Breast epithelium (tissue), 4 donors: Measurements from ENCODE around the gene FAM32A. TPM values are rescaled to one million over a fixed set of nuclear protein-coding genes. Genes with fewer than 3 reads are reported as not detected.

Experiments used
- DNase-seq, 2 donors: peaks; one replicate each; pipeline ENCODE4 v3.0.0-alpha.2; 2019; ENCODE audit warnings: low spot score in 2 of 2
- H3K27ac ChIP-seq, 2 donors: fragments of 200-600 bp; sonication (generic) in 1 of 2; one replicate each; pipeline ENCODE4 v1.5.1; 2016 to 2019; ENCODE audit warnings: mild to moderate bottlenecking in 1 of 2
- H3K27me3 ChIP-seq, 2 donors: fragments of 200-600 bp; sonication (generic) in 1 of 2; one replicate each; pipeline versions ENCODE4 v1.5.1 to v1.6.0; 2017 to 2019; ENCODE audit warnings: control low read depth in 1 of 2, mild to moderate bottlenecking in 1 of 2
- H3K36me3 ChIP-seq: fragments of 200-600 bp; one replicate; pipeline ENCODE4 v1.5.1; 2019
- H3K4me1 ChIP-seq, 2 donors: fragments of 200-600 bp; sonication (generic); one replicate each; pipeline ENCODE4 v1.5.1; 2016 to 2019; ENCODE audit warnings: control low read depth in 1 of 2
- H3K4me3 ChIP-seq, 3 donors: fragments of 200-600 bp; sonication (generic); 1 replicate in 2 of 3; 2 replicates in 1 of 3; pipeline ENCODE4 v1.5.1; 2016 to 2019; ENCODE audit warnings: mild to moderate bottlenecking in 3 of 3, moderate library complexity in 2 of 3
- H3K9me3 ChIP-seq, 2 donors: fragments of 200-600 bp; sonication (generic) in 1 of 2; one replicate each; pipeline ENCODE4 v1.5.1; 2016 to 2019; ENCODE audit warnings: control low read depth in 1 of 2
- POLR2A ChIP-seq: fragments of 450-650 bp; IDR thresholded peaks from one replicate; pipeline ENCODE4 v1.6.1; 2016; ENCODE audit warnings: antibody characterized with exemption, mild to moderate bottlenecking, moderate library complexity
- POLR2AphosphoS5 ChIP-seq, 3 donors: sonication (generic); formaldehyde crosslinking; IDR thresholded peaks; one replicate each; pipeline ENCODE4 v1.6.1; 2017; ENCODE audit warnings: antibody characterized with exemption in 3 of 3
- intact Hi-C: fragments of 100-400 bp; cut with DNase I; formaldehyde crosslinking; loops from one replicate; pipeline ENCODE4 v1.15.1; 2023; ENCODE audit warnings: low total_unique reads
- total RNA-seq, 3 donors: library from RNA; depleted of rRNA; stranded (reverse); fragments of >200 nt; gene quantifications; one replicate each; pipeline ENCODE4 v1.1.0, GENCODE V29; 2016
- TF ChIP-seq, protein P1 (sequence below), 3 donors: fragments of 450-650 bp; IDR thresholded peaks; one replicate each; pipeline ENCODE4 v1.5.1; 2016 to 2017; ENCODE audit warnings: antibody characterized with exemption in 3 of 3, mild to moderate bottlenecking in 3 of 3, moderate library complexity in 3 of 3

FAM32A gene
- total RNA-seq, 3 donors from 2014 or later = 80.0 to 112 (median 86.3) TPM

DNA sequence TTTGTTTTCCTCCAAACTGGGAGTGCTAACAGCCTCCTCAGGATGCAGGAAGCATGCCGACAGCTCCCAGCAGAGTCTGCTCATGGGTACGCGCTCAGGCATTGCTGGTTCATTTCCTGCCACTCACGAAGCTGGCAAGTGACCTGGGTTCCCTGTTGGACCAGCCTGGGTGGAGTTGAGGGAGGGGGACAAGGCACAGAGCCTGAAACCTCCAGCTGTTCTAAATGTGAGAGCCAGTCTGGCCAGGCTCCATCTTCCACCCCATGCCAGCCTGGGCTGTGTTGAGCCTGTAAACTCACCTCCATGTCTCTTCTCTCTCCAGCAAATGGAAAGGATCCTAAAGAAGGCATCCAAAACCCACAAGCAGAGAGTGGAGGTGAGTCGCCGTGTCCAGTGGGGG lies 5.0 kb downstream of the FAM32A start:
- DNase-seq = no peak
- peaks cover 6% of the 10 kb centered on the region for H3K36me3 ChIP-seq

DNA sequence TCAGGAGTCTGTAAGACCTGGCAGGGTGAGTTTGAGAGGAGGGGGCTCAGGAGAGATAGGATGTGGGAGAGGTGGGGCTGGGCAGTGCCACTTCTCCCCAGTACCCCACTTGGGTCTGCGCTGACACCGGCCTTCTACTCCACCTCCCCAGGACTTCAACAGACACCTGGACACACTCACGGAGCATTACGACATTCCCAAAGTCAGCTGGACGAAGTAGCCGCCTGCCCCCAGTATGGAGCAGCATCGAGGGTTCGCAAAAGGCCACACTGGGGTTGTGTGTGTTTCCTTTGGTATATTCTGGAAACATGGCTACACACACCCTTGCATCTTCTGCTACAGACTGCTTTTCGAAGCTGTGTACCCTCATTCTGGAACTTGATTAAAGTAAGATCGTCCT lies 5.5 kb downstream of the FAM32A start:
- H3K27me3 ChIP-seq = no peaks in the 10 kb centered on the region
- no peak for TF ChIP-seq POLR2AphosphoS5 (IDR thresholded peaks at IDR 0.05)
- TF ChIP-seq, protein P1, sequence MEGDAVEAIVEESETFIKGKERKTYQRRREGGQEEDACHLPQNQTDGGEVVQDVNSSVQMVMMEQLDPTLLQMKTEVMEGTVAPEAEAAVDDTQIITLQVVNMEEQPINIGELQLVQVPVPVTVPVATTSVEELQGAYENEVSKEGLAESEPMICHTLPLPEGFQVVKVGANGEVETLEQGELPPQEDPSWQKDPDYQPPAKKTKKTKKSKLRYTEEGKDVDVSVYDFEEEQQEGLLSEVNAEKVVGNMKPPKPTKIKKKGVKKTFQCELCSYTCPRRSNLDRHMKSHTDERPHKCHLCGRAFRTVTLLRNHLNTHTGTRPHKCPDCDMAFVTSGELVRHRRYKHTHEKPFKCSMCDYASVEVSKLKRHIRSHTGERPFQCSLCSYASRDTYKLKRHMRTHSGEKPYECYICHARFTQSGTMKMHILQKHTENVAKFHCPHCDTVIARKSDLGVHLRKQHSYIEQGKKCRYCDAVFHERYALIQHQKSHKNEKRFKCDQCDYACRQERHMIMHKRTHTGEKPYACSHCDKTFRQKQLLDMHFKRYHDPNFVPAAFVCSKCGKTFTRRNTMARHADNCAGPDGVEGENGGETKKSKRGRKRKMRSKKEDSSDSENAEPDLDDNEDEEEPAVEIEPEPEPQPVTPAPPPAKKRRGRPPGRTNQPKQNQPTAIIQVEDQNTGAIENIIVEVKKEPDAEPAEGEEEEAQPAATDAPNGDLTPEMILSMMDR (IDR thresholded peaks at IDR 0.05) = no peak
- no peak for TF ChIP-seq POLR2A
- H3K9me3 ChIP-seq = no peaks in the 10 kb centered on the region
- H3K4me3 ChIP-seq = no peak overlapping the region
- DNase-seq = no peak
- peaks cover 0 to 5% of the 10 kb centered on the region in 2 donors for H3K4me1 ChIP-seq
- H3K36me3 ChIP-seq = peaks cover 6% of the 10 kb centered on the region
- intact Hi-C loops = loop anchor here (2.0 kb wide), 1 partner anchor 166 kb away; no protein-coding TSS in a partner anchor
- H3K27ac ChIP-seq = no peak overlapping the region

More for the DNA sequence above, 5.0 kb downstream of the FAM32A start:
- intact Hi-C loops = loop anchor here (2.0 kb wide), 1 partner anchor 167 kb away; no protein-coding TSS in a partner anchor
- no peak overlapping the region for H3K27ac ChIP-seq
- H3K4me1 ChIP-seq = peaks cover 0 to 5% of the 10 kb centered on the region in 2 donors
- no peak for TF ChIP-seq POLR2AphosphoS5 (IDR thresholded peaks at IDR 0.05)
- no peak for TF ChIP-seq POLR2A
- TF ChIP-seq, protein P1 (IDR thresholded peaks at IDR 0.05) = no peak
- H3K9me3 ChIP-seq = no peaks in the 10 kb centered on the region
- H3K27me3 ChIP-seq = no peaks in the 10 kb centered on the region
- no peak overlapping the region for H3K4me3 ChIP-seq

DNA sequence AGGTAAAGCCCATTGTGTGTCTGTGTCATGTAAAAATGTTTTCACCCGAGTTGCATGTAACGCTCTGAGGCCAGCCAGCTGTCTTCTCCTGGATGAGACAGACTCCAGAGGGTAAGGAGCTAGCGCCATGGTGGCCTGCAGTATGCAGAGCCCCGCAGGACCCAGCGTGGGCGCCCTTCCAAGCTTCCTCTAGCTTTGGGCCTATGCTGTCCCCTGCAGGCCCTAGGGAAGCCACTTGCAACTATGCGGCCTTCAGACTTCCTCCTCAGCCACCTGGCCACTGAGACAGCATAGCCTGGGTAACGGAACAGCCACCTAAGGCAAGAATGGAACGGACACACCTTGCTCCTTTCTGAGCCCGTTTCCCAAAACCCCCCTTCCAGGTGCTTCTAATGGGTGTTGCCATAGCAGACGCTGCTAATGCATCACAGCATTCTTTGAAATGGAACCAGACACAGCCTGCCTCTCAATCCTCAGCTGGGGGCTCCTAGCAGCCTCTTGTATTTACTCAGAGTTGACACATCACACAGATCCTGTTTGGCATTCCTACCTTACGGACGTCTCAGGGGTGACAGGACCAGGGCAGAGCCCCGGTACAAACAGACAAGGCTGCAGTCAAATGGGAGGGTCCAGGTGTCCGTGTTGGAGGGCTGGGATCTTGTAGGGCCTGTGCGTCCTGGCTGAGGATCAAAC lies 6.2 kb downstream of the FAM32A start:
- peaks cover 6% of the 10 kb centered on the region for H3K36me3 ChIP-seq
- no peaks in the 10 kb centered on the region for H3K9me3 ChIP-seq
- intact Hi-C loops = loop anchor here (2.0 kb wide), 1 partner anchor 165 kb away; no protein-coding TSS in a partner anchor
- no peaks in the 10 kb centered on the region for H3K27me3 ChIP-seq
- no peak for DNase-seq
- TF ChIP-seq, protein P1 (IDR thresholded peaks at IDR 0.05) = no peak
- TF ChIP-seq POLR2A = no peak
- TF ChIP-seq POLR2AphosphoS5 (IDR thresholded peaks at IDR 0.05) = no peak
- H3K27ac ChIP-seq = no peak overlapping the region
- no peak overlapping the region for H3K4me3 ChIP-seq
- H3K4me1 ChIP-seq = peaks cover 0 to 5% of the 10 kb centered on the region in 2 donors

DNA sequence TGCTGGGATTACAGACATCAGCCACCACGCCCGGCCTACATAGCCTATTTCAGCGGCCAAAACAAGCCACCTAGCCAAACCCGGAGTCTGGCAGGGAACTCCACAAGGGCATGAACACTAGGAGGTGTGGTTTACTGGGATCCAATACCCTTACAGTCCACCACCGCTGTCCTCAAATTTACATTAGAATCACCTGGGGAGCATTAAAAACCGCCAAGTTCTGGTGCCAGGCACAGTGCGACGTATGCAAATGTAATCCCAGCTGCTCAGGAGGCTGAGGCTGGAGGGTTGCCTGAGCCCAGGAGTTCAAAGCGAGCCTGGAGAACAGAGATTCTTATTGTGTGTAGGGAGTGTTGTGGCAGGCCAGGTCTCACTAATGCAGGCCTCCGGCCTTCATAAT lies 8.3 kb downstream of the FAM32A start:
- Histone ChIP-seq H3K4me3 (no peak overlapping the region), H3K36me3 (peaks cover 6% of the 10 kb centered on the region), H3K27ac (peak overlapping the region in 1 of 2 donors; percentile 20), H3K27me3 (no peaks in the 10 kb centered on the region), H3K4me1 (no peaks in the 10 kb centered on the region), H3K9me3 (no peaks in the 10 kb centered on the region)
- intact Hi-C loops = no loop called here
- no peak for DNase-seq
- TF ChIP-seq, protein P1 (IDR thresholded peaks at IDR 0.05) = no peak
- TF ChIP-seq POLR2A = no peak
- no peak for TF ChIP-seq POLR2AphosphoS5 (IDR thresholded peaks at IDR 0.05)

DNA sequence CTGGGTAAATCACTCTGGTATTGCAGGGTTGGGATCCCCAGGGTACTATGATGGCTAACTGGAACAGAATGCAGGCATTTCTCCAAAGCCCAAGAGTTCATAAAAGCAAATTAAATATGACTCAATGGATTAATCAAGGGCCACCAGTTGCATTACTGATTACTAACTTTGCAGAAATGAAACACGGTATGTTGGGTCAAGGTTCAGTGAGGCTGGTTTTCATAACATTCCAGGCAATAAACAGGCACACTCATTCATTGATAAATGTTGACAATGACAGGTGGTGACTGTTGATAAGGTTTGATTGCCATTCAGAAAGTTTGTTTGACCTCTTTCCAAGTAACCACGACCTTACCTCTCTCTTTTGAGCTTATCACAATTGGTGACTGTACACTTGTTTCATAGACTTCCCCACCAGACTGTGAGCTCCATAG lies 12.0 kb downstream of the FAM32A start:
- TF ChIP-seq POLR2AphosphoS5 (IDR thresholded peaks at IDR 0.05) = no peak
- TF ChIP-seq, protein P1 (IDR thresholded peaks at IDR 0.05) = no peak
- TF ChIP-seq POLR2A = no peak
- DNase-seq = no peak
- Histone ChIP-seq H3K9me3 (no peaks in the 10 kb centered on the region), H3K4me1 (peaks cover 4 to 7% of the 10 kb centered on the region in 2 donors), H3K27me3 (no peaks in the 10 kb centered on the region), H3K4me3 (peak overlapping the region; percentile 86 to 99 (median 87)), H3K27ac (peak overlapping the region; percentile 69 to 82), H3K36me3 (no peaks in the 10 kb centered on the region)
- intact Hi-C loops = no loop called here
